ENCODE results near the gene XXYLT1.

Gene XXYLT1

GRCh38 chr3:195123281-195123691, 147.7 kb downstream of the XXYLT1 start:
- no peaks in the 10 kb centered on the region for H3K9me3 ChIP-seq (ENCODE audit: control extremely low read depth in 1 of 5, control insufficient read depth in 4 of 5, insufficient read depth in 2 of 5, low read depth in 1 of 5, low read length in 4 of 5)
- DNase-seq: no peak
- no peak overlapping the region for H3K4me3 ChIP-seq (ENCODE audit: control insufficient read depth in 1 of 7, extremely low read depth in 1 of 7, insufficient read depth in 4 of 7, low read depth in 2 of 7, low read length in 6 of 7)
- H3K4me1 ChIP-seq (ENCODE audit: control extremely low read depth in 1 of 4, control insufficient read depth in 4 of 4, insufficient read depth in 4 of 4, low read length in 3 of 4): peaks cover 0 to 46% (median 29%) of the 10 kb centered on the region in 4 experiments
- ChIA-PET CTCF (interaction anchor here (0.7 to 8.1 kb wide), 12 partner anchors 8 to 441 kb away, joined by 3 to 45 read pairs (median 4); no protein-coding TSS in a partner anchor), POLR2A (no interaction called here)
- no peak overlapping the region for H3K27ac ChIP-seq (ENCODE audit: insufficient read depth in 1 of 2, low read depth in 1 of 2, low read length in 2 of 2, poor library complexity in 1 of 2, severe bottlenecking in 2 of 2)
- no peaks in the 10 kb centered on the region for H3K27me3 ChIP-seq (replicated peaks in 2 of 5; ENCODE audit: control insufficient read depth in 4 of 5, insufficient read depth in 5 of 5, low read length in 4 of 5)
- H3K36me3 ChIP-seq (ENCODE audit: control insufficient read depth in 4 of 4, insufficient read depth in 4 of 4, low read length in 3 of 4): peaks cover 0 to 7% (median 0%) of the 10 kb centered on the region in 4 experiments
- 91% methylated on average over 9 of the region's 13 CpGs for WGBS (ENCODE audit: insufficient coverage)

GRCh38 chr3:195122261-195122660, 148.7 kb downstream of the XXYLT1 start:
- no peak for DNase-seq
- CTCF ChIA-PET: interaction anchor here (0.7 to 8.1 kb wide), 13 partner anchors 9 to 440 kb away, joined by 3 to 45 read pairs (median 4); no protein-coding TSS in a partner anchor
- Histone ChIP-seq H3K36me3 (ENCODE audit: control insufficient read depth in 4 of 4, insufficient read depth in 4 of 4, low read length in 3 of 4) (peaks cover 0 to 7% (median 0%) of the 10 kb centered on the region in 4 experiments), H3K9me3 (ENCODE audit: control extremely low read depth in 1 of 5, control insufficient read depth in 4 of 5, insufficient read depth in 2 of 5, low read depth in 1 of 5, low read length in 4 of 5) (no peaks in the 10 kb centered on the region), H3K27me3 (replicated peaks in 2 of 5; ENCODE audit: control insufficient read depth in 4 of 5, insufficient read depth in 5 of 5, low read length in 4 of 5) (no peaks in the 10 kb centered on the region), H3K27ac (ENCODE audit: insufficient read depth in 1 of 2, low read depth in 1 of 2, low read length in 2 of 2, poor library complexity in 1 of 2, severe bottlenecking in 2 of 2) (no peak overlapping the region), H3K4me3 (ENCODE audit: control insufficient read depth in 1 of 7, extremely low read depth in 1 of 7, insufficient read depth in 4 of 7, low read depth in 2 of 7, low read length in 6 of 7) (peak overlapping the region in 1 of 7 experiments; percentile 7), H3K4me1 (ENCODE audit: control extremely low read depth in 1 of 4, control insufficient read depth in 4 of 4, insufficient read depth in 4 of 4, low read length in 3 of 4) (peaks cover 8 to 51% (median 39%) of the 10 kb centered on the region in 4 experiments)
- POLR2A ChIA-PET: no interaction called here
- 87% methylated on average over 3 of the region's 4 CpGs for WGBS (ENCODE audit: insufficient coverage)

- Histone ChIP-seq H3K4me1 (ENCODE audit: control extremely low read depth in 1 of 4, control insufficient read depth in 4 of 4, insufficient read depth in 4 of 4, low read length in 3 of 4) (peaks cover 16 to 55% (median 44%) of the 10 kb centered on the region in 4 experiments), H3K4me3 (ENCODE audit: control insufficient read depth in 1 of 7, extremely low read depth in 1 of 7, insufficient read depth in 4 of 7, low read depth in 2 of 7, low read length in 6 of 7) (no peak overlapping the region), H3K27ac (ENCODE audit: insufficient read depth in 1 of 2, low read depth in 1 of 2, low read length in 2 of 2, poor library complexity in 1 of 2, severe bottlenecking in 2 of 2) (no peak overlapping the region), H3K36me3 (ENCODE audit: control insufficient read depth in 4 of 4, insufficient read depth in 4 of 4, low read length in 3 of 4) (peaks cover 0 to 7% (median 0%) of the 10 kb centered on the region in 4 experiments), H3K27me3 (replicated peaks in 2 of 5; ENCODE audit: control insufficient read depth in 4 of 5, insufficient read depth in 5 of 5, low read length in 4 of 5) (no peaks in the 10 kb centered on the region), H3K9me3 (ENCODE audit: control extremely low read depth in 1 of 5, control insufficient read depth in 4 of 5, insufficient read depth in 2 of 5, low read depth in 1 of 5, low read length in 4 of 5) (no peaks in the 10 kb centered on the region)
- no peak for DNase-seq
- ChIA-PET CTCF (interaction anchor here (1.0 to 8.1 kb wide), 9 partner anchors 10 to 131 kb away, joined by 3 to 45 read pairs (median 6); no protein-coding TSS in a partner anchor), POLR2A (no interaction called here)
- no CpG with 5 or more reads among the region's 2 CpGs for WGBS (ENCODE audit: insufficient coverage)
Observed at GRCh38 chr3:195120267-195120601, 150.7 kb downstream of the XXYLT1 start.

GRCh38 chr3:195119461-195120266, 151.3 kb downstream of the XXYLT1 start:
- POLR2A ChIA-PET: no interaction called here
- H3K9me3 ChIP-seq (ENCODE audit: control extremely low read depth in 1 of 5, control insufficient read depth in 4 of 5, insufficient read depth in 2 of 5, low read depth in 1 of 5, low read length in 4 of 5): no peaks in the 10 kb centered on the region
- H3K27ac ChIP-seq (ENCODE audit: insufficient read depth in 1 of 2, low read depth in 1 of 2, low read length in 2 of 2, poor library complexity in 1 of 2, severe bottlenecking in 2 of 2): no peak overlapping the region

GRCh38 chr3:195118671-195119070, 152.3 kb downstream of the XXYLT1 start:
- no peak overlapping the region for H3K4me3 ChIP-seq (ENCODE audit: control insufficient read depth in 1 of 7, extremely low read depth in 1 of 7, insufficient read depth in 4 of 7, low read depth in 2 of 7, low read length in 6 of 7)
- ChIA-PET POLR2A (interaction anchor here (0.6 kb wide), 1 partner anchor 18 kb away, joined by 3 read pairs; no protein-coding TSS in a partner anchor), CTCF (interaction anchor here (1.0 to 8.1 kb wide), 13 partner anchors 11 to 448 kb away, joined by 3 to 45 read pairs (median 4); no protein-coding TSS in a partner anchor)
- no peak for DNase-seq
- peaks cover 16 to 53% (median 39%) of the 10 kb centered on the region in 4 experiments for H3K4me1 ChIP-seq (ENCODE audit: control extremely low read depth in 1 of 4, control insufficient read depth in 4 of 4, insufficient read depth in 4 of 4, low read length in 3 of 4)
- 96% methylated on average over 11 of the region's 13 CpGs for WGBS (ENCODE audit: insufficient coverage)
- H3K27ac ChIP-seq (ENCODE audit: insufficient read depth in 1 of 2, low read depth in 1 of 2, low read length in 2 of 2, poor library complexity in 1 of 2, severe bottlenecking in 2 of 2): no peak overlapping the region
- no peaks in the 10 kb centered on the region for H3K9me3 ChIP-seq (ENCODE audit: control extremely low read depth in 1 of 5, control insufficient read depth in 4 of 5, insufficient read depth in 2 of 5, low read depth in 1 of 5, low read length in 4 of 5)
- H3K27me3 ChIP-seq (replicated peaks in 2 of 5; ENCODE audit: control insufficient read depth in 4 of 5, insufficient read depth in 5 of 5, low read length in 4 of 5): no peaks in the 10 kb centered on the region
- H3K36me3 ChIP-seq (ENCODE audit: control insufficient read depth in 4 of 4, insufficient read depth in 4 of 4, low read length in 3 of 4): peaks cover 0 to 3% (median under 1%) of the 10 kb centered on the region in 4 experiments

More at GRCh38 chr3:195119461-195120266, 151.3 kb downstream of the XXYLT1 start:
- WGBS (ENCODE audit: insufficient coverage): 97% methylated on average over 15 of the region's 16 CpGs
- Histone ChIP-seq H3K27me3 (replicated peaks in 2 of 5; ENCODE audit: control insufficient read depth in 4 of 5, insufficient read depth in 5 of 5, low read length in 4 of 5) (no peaks in the 10 kb centered on the region), H3K4me3 (ENCODE audit: control insufficient read depth in 1 of 7, extremely low read depth in 1 of 7, insufficient read depth in 4 of 7, low read depth in 2 of 7, low read length in 6 of 7) (no peak overlapping the region), H3K4me1 (ENCODE audit: control extremely low read depth in 1 of 4, control insufficient read depth in 4 of 4, insufficient read depth in 4 of 4, low read length in 3 of 4) (peaks cover 16 to 55% (median 44%) of the 10 kb centered on the region in 4 experiments), H3K36me3 (ENCODE audit: control insufficient read depth in 4 of 4, insufficient read depth in 4 of 4, low read length in 3 of 4) (peaks cover 0 to 6% (median 1%) of the 10 kb centered on the region in 4 experiments)
- no peak for DNase-seq
- CTCF ChIA-PET: interaction anchor here (0.9 to 8.1 kb wide), 12 partner anchors 10 to 131 kb away, joined by 3 to 45 read pairs (median 4); no protein-coding TSS in a partner anchor

GRCh38 chr3:195117978-195118581, 152.9 kb downstream of the XXYLT1 start:
- POLR2A ChIA-PET: interaction anchor here (0.6 kb wide), 1 partner anchor 19 kb away, joined by 3 read pairs; no protein-coding TSS in a partner anchor
- peak; percentile 67 to 89 (median 85) for DNase-seq
- Histone ChIP-seq H3K4me3 (ENCODE audit: control insufficient read depth in 1 of 7, extremely low read depth in 1 of 7, insufficient read depth in 4 of 7, low read depth in 2 of 7, low read length in 6 of 7) (peak overlapping the region in 1 of 7 experiments; percentile 35), H3K27me3 (replicated peaks in 2 of 5; ENCODE audit: control insufficient read depth in 4 of 5, insufficient read depth in 5 of 5, low read length in 4 of 5) (no peaks in the 10 kb centered on the region), H3K36me3 (ENCODE audit: control insufficient read depth in 4 of 4, insufficient read depth in 4 of 4, low read length in 3 of 4) (peaks cover 0 to 3% (median 0%) of the 10 kb centered on the region in 4 experiments), H3K9me3 (ENCODE audit: control extremely low read depth in 1 of 5, control insufficient read depth in 4 of 5, insufficient read depth in 2 of 5, low read depth in 1 of 5, low read length in 4 of 5) (no peaks in the 10 kb centered on the region), H3K27ac (ENCODE audit: insufficient read depth in 1 of 2, low read depth in 1 of 2, low read length in 2 of 2, poor library complexity in 1 of 2, severe bottlenecking in 2 of 2) (peak overlapping the region in 1 of 2 experiments; percentile 41), H3K4me1 (ENCODE audit: control extremely low read depth in 1 of 4, control insufficient read depth in 4 of 4, insufficient read depth in 4 of 4, low read length in 3 of 4) (peaks cover 16 to 54% (median 40%) of the 10 kb centered on the region in 4 experiments)
- CTCF ChIA-PET: interaction anchor here (1.0 to 8.1 kb wide), 10 partner anchors 12 to 447 kb away, joined by 3 to 45 read pairs (median 4); no protein-coding TSS in a partner anchor
- WGBS (ENCODE audit: insufficient coverage): 19% methylated on average over 6 of the region's 10 CpGs
